HS-27A (cell line): ENCODE measurements around the gene CELSR3.

Experiments used
- DNase-seq: peaks from one replicate; pipeline ENCODE4 v3.0.0-alpha.2; 2012; ENCODE audit warnings: low read depth, missing footprints

Gene CELSR3

DNA sequence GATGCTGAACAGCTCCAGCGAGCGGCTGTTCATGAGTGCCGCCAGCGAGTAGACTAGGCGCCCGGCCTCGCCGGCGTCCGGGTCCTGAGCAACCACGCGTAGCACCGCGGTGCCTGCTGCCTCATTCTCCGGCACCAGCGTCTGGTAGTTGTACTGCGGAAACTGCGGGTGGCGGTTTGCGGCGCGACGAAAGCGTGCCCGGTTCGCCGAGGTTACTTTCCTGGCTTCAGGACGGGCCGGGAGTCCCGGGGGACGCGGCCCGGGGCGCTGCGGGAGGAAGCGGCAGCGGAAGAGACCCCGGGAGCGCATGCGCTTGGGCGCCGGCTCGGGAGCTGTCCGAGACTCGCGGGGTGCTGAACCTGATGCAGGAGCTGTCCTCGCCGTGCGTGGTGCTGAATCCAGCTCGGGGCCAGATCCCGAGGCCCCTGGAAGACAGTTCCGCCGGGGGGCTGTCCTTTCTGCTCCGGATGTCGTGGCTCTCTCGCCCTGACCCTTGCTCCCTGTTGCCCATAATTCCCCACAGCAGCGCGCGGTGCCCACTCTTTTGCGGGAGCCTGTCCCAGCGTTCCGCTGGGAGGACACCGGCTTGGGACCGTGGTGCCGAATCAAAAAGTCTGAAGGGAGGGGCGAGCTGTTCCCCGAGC lies 1.1 kb downstream of the CELSR3 start:
- DNase-seq, result no peak

DNA sequence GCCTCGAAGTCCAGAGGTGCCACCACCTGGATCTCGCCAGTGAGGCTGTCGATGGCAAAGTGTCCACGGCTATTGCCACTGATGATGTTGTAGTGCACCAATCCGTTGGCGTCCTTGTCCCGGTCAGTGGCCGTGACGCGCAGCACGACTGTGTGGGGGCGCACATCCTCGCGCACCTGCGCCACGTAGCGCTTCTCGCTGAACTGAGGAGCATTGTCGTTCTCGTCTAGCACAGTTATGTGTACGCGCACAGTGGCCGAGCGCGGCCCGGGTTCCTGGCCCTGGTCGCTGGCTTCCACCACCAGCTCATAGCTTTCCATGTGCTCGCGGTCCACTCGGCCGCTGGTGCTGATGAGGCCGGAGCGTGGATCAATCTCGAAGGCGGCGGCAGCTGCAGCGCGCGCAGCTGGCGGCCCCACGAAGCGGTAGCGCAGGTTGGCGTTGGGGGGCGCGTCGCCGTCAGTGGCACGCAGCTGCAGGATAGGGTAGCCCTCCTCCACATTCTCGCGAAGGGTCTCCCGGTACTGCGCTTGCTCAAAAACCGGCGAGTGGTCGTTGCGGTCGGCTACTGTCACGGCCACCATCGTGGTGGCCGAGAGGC lies 1.8 kb downstream of the CELSR3 start:
- no peak for DNase-seq

DNA sequence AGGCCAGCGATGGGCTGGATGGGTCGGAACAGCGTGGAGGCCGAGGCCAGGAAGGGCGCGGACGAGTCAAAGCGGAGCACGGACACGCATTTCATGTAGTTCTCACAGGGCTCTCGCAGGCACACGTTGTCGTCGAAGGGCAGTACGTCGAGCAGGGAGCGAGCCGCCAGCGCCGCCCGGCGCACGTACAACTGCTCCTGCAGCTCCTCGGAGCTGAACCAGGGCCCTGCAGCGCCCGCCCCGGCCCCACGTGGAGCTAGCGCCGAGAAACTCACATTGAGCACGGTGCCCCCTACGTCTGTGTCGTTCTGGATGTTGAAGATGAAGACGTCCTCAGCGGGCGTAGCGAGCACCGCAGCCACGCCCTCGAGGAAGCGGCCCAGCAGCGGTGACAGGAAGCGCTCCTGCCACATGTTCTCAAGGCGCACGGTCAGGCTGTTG lies 5.8 kb downstream of the CELSR3 start:
- DNase-seq, result no peak

DNA sequence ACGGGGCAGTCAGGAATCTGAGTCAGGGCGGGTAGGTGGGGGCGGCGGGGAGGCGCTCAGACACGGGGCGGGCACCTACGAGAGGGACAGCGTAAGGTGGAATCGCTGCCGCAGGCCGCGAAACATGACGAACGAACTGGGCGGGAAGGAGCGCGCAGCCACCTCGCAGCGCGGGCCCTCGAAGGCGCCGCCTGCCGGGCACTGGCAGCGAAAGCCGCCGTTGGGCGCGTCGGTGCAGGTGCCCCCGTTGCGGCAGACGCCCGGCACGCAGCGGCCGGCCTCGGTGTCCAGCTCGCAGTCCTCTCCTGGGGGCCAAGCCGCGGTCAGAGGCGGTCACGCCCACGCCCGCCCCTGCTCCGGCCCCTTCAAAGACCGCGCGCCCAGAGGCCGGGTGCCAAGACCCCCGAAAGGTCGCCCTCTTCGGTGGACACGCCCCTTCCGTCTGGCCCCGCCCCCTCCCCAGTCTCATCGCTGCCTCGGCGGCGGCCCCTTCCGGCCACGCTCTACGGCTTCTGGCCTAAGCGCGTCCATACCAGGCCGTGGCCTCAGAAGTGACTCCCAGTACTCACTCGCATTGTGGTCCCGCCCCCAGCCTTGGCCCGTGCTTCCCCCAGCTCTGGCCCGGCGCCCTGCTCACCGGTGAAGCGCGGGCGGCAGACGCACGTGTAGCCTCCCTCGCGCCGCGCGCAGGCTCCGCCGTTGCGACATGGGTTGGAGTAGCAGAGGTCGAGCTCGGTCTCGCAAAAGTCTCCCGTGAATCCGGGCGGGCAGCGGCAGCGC lies 6.4 kb downstream of the CELSR3 start:
- no peak for DNase-seq

DNA sequence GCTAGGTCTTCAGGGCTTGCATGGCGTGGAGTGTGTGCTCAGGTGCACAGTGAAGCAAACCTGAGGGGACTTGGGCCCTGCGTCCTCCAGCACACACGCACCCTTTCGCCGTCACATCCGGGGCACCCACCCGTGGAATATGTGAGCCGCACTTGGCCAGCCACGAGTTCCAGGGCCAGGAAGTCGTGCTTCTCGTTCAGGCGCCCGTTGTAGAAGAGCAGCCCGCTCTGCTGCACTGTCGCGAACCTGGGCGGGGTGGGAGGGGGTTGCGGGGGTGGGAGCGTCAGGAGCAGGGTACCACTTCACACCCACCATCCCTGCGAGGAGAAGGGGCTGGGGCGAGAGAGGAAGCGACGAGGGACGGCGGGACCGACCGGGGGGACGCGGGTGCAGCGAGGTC lies 7.1 kb downstream of the CELSR3 start:
- DNase-seq, result no peak

DNA sequence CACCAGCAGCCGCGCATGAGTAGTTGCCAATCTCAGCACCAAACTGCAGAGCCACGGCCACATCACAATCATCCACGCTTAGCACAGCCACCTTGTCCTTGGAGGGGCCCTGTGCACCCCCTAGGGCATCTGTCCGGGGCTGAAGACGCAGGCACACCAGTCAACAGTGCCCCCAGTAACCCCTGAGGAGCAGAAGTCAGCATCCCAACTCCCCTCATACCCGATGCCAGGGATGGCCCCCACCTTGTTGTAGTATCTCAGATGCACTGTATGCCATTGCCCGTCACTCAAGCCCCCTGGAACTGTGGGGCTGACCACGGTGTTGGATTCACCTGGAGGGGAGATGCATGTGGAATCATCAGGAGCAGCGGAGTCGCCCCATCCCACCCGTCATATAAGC lies 7.6 kb downstream of the CELSR3 start:
- DNase-seq, result no peak

DNA sequence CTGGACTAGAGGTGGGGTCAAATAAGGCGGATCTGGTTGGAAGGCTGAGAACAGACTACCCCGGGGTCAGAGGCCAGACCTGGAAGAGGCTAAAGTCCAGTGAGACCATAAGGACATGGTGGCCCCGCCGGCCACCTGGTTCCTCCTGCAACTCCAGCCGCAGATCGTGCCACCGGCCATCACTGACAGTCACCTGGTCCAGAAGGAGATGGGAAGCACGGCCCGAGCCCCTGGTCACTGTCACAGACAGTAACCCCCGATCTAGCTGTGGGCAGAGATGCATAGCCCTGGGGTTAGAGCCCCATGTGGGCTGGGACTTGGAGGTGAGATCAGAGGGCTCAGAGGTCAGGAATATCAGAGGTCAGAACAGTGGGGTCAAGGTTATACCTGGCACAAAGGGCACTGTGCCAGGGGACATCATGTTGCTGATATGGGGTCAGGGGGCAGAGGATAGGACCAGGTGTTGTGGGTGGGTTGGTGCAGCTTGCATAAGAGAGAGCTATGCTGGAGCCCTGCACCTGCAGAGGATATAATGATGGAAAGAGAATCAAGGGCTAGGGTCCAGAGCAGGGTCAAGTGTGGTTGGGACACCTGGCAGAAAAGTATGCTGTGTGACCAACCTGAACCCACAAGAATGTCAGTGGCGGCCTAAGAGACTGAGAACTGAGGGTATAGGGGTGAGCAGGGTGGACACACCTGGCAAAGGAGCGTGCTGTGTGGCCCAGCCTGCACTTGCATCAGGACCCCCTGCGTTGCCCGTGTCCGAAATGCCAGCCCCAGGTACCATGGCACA lies 9.6 kb downstream of the CELSR3 start:
- no peak for DNase-seq

DNA sequence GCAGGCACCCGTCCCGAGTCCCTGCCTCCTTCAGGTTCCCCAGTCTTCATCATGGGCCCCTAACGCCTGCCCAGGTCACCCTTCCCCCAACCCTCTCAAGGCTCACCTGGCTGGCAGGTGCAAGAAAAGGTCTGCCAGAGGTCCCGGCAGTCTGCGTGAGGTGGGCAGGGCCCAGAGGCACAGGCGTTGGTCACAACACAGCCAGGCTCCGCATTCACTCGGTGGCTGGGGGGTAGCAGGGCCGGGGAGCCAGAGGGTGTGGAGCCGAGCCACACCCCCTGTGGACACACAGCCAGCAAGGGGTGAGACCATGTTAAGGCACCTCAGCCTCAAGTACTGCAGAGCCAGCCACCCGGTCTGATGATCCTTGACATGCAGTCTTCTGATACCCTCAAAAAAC lies 10.9 kb downstream of the CELSR3 start:
- DNase-seq, result no peak

DNA sequence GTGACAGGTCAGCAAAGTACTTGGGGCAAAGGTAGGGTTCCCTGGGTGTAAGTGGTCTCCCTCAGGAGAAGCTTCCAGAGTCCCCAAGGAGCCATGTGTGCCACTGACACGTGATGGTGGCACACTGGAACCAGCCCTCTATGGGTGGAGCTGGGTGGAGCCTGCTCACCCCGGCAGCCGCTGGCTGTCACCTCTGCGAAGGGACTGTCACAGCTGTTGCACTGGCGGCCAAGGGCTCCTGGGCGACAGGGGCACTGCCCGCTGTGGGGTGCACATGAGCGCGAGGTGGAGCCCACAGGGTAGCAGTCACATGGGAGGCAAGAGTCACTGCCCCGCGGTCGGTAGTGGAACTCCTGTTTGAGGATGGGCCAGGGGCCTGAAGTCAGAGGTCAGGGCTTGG lies 12.0 kb downstream of the CELSR3 start:
- DNase-seq, result no peak

DNA sequence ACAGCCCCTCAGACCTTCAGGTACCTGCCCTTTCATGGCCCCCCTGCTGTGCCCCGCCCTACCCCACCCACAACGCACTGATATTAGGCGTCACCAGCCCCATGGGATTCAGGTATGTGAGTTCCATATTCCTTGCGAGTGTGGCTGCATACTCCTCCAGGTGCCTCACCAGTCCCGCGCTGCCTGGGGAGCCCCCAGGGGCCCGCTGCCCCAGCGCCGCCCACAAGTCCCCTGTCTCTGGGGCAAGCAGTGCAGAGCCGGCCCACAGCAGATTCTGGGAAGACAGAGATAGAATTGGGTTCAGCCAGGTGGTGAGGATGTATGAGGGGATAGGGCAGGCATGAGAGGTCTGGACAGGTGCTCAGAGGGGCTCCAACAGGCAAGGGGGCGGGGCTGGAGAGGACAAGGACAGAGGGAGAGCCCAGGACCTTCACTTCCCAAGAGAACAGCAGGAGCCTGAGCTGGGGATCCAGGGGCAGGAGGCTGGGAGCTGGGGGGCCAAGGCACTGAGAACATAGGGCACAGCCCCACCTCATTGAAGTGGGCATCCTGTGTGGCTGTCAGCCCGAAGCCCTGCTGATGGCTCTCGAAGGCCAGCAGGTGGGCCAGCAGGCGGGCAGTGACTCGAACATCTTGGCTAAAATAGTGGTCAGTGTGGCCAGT lies 14.4 kb downstream of the CELSR3 start:
- DNase-seq, result no peak

DNA sequence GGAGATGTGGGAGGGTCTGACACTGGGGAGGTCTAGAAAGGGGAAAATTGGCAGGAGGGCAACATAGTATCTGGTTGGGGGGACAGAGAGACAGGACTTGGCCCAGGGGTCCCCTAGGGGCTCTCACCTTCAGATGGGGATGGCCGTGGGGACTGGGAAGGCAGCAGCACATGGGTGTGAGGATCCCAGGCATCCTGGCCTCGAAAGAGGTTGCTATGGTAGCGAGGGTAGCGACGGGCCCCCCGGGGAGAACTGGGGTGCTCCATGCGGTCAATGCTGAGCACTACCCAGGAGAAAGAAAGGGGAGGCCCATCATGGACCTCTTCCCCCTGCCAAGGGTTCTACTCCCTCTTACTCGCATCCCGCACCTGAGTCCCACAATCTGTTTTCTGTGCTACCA lies 15.0 kb downstream of the CELSR3 start:
- no peak for DNase-seq

DNA sequence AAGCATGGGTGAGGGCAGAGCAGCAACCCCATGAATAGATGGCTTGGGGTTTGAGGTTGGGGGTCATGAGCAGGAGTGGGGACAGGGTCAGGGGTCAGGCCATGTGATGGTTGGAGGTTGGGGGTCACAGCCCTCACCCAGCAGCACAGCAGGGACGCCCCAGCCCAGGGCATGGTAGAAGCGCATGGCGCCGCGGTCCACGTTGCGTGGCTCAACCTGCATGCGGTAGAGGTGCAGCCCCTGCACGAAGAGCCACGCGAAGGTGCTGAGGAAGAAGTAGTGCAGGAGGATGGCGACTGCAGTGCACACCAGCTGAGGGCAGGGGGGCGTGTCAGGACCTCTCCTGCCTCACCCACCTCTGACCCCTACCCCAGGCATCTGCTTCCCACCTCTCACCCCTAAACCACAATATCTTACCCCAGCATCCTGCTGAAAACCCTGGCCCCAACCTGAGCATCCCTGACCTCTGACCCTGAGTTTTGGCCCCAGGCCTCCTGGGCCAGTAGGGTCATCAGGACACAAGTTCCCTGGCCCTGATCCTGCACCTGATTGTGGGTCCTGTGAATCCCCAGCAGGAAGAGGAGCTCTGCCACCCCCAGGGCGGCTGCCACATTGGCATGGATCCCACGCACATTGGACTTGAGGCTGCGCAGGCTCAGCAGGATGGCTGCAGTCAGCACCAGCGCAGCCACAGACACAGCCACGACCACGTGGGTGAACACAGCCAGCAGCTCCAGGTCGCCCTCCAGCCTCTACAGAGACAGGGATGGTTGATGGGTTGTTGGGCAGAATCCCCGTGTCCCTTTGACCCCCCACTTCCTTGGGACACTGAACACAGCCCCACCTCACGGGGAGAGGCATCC lies 17.6 kb downstream of the CELSR3 start:
- DNase-seq, result no peak

DNA sequence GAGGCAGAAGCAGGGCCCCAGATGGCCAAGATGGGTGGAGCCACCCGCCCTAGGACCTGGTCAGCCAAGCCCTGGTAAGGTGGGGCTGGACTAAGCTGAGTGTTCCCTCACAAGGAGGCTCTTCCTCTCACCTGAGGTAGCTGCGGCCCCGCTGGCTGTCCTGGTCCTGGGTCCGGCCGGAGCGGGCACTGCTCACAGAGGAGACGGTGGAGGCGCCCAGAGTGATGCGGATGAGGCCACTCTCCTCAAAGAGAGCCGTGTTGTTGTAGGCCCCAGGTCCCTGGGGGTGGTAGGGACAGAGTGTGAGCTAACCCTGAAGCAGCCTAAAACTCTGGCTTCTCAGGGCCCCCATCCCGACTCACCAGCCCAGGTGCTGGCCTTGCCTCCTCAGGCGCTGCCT lies 20.1 kb downstream of the CELSR3 start:
- no peak for DNase-seq

DNA sequence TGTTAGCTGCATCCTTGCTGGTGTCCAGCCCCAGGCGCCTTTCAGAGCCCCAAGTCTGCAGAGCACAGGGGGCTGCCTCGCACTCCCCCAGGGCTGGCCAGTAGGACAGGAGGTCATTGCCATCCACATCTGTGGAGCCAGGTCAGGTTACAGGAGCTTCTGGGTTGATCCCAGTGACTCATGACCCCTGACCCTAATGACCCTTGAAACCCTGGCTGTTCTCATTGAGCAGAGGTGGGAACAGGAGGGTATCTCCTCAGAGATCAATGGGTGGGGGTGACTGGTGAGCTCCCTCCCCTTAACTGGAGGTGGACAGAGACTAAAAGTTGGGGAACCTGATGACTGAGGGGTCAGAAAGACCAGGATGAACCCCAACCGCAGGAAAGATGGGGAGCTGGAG lies 21.3 kb downstream of the CELSR3 start:
- no peak for DNase-seq

DNA sequence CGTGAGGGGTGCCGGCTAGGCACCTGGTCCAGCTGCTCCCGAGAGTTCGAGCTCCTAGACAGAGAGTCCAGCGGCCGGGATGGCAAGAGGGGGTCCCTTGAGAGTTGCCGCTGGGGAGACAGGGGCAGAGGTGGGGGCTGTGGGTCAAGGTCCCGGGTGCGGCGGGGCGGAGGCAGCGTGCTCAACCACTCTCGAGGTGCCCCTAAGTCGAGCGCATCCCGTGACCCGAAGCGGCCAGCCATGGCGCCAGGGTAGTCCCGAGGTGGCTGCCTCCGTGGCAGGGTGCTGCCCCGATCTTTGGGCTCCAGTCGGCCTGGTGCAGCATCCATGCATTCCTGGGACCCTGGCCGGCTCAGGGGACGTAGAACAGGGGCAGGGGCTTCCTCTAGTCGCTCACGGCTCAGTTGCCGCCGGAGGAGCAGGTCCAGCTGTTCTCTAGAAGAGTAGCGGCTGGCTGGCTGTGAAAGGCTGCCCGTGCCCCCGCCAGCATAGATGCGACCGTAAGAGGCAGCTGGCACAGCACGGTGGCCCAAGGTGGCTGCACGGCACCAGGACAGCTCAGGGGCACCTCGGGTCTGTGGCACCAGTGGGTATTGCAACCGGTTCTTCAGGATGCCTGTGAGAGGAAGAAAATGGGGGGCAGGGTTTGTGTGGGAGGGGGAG lies 22.6 kb downstream of the CELSR3 start:
- DNase-seq, result no peak

DNA sequence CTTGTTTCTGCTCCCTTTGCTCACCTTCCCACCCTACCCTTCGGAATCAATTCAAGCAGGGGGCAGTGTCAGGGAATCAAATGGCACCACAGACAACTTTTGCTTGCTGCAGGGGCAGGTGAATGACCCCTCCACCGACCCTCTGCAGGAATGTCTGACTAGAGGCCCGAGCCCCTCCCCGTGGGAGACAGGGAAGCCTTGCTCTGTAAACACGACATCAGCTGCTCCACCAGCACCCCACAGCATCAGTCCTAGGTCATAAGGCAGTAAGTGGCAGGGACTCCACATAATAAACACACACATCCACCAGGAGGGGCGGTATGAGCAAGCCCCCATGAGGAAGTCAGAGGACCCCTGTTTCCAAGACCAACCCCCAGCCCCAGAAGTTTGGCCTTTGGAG lies 25.4 kb downstream of the CELSR3 start:
- no peak for DNase-seq

DNA sequence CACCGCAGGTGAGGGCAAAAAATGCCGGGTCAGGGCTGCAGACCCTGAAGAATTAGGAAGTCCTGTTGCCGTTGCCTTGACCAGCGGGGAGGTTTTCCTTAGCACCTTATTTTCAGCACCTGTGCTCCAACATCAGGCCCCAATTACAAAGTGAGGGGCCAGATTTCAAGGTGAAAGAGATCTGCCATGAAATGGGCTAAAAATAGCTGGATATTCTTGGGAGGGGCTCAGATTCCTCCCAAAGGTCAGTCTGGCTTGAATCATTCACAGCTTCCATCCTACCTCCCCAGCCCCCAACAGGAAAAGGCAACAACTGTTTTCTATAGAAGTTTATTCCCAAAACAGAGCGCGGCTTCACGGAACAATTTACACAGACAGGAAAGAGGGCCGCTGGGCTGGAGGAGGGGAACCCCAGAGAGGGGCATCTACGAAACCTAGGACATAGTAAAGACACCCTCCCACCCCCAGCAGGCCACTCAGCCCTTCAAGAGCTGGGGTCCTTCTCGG lies 26.5 kb downstream of the CELSR3 start:
- no peak for DNase-seq

DNA sequence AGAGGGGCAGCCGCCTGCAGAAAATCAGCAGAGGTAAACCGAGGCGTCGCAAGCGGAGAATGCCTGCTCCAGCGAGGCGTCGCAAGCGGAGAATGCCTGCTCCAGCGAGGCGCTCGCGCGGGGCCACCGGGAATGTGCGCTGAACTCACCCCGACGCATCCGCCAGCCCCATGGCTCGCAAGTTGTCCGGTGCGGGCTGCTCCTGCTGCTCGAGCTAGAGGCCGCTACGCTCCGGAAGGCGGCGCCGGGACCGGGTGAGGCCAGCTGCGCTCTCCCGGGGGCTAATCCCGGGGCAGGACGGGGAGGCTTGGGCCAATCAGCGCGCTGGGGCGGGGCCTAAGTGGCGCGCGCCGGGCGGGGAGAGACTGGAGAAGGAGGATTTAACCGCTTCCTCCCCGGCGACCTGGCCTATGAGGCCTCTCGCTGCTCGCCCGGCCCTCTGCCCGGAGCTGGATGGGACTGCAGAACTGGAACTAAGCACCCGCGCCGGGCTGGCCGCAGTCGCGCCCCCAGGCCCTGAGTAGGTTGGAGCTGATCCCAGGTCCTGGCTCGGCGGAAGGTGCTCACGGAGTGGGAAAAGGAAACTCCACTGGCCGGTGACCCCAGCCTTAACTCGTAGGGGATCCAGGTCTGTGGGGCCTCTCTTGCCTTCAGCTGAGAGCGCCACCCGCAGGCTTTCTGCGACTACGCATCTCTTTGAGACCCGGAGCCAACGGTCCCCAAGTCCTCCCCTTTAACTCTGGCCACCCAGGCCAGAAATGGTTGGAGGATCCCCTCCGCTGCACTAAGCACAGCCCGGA lies 27.3 kb downstream of the CELSR3 start, which contains the start of gene SLC26A6:
TSS of gene SLC26A6 (minus strand) at position 240 of the 800 bp plus-strand sequence. CDS start at position 172, 68 bp downstream.
- DNase-seq, result peak; percentile 82

DNA sequence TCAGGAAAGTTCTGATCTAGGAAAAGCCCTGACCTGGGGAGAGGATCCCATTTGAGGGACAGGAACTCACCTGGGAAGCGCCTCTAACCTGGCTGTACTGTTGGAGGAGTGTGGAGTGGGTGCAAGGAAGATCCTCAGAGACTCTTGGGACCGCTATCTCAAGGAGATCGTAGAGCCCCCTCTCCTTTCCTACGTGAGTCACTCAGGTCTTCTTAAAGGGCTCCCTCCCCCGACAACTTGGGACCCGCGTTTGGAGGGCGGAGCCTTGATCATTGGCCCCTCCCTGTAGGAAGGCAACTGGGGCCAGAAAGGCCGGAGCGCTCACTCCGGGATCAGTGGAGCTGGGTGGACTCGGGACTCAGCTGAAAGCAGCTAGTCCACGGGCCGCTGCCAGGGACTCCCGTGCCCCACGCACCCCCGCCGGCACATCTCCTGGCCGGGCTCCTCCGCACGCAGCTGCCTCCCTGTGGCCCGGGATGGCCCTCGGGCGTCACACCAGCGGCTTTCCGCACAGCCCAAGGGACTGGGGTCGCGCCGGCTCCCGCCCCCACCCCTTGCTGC lies 27.9 kb downstream of the CELSR3 start:
- peak; percentile 19 for DNase-seq
